ENCODE results near the gene MYADML2. TPM values are rescaled to one million over a fixed set of nuclear protein-coding genes. Genes with fewer than 3 reads are reported as not detected.

Gene MYADML2, protein sequence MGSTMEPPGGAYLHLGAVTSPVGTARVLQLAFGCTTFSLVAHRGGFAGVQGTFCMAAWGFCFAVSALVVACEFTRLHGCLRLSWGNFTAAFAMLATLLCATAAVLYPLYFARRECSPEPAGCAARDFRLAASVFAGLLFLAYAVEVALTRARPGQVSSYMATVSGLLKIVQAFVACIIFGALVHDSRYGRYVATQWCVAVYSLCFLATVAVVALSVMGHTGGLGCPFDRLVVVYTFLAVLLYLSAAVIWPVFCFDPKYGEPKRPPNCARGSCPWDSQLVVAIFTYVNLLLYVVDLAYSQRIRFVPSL
- polyA plus RNA-seq (2013), result 0.03 TPM

GRCh38 chr17:81947189-81947588, at the start of gene MYADML2:
TSS of gene MYADML2 (minus strand) at chr17:81947233. CDS start at chr17:81941741, 5,492 bp downstream.
- Histone ChIP-seq H3K4me3 (ENCODE audit: control insufficient read depth in 1 of 7, extremely low read depth in 1 of 7, insufficient read depth in 4 of 7, low read depth in 2 of 7, low read length in 6 of 7) (no peak within 1 kb of the TSS), H3K27me3 (replicated peaks in 2 of 5; ENCODE audit: control insufficient read depth in 4 of 5, insufficient read depth in 5 of 5, low read length in 4 of 5) (peaks cover 0 to 4% (median 0%) of the 10 kb centered on the region in 5 experiments), H3K4me1 (ENCODE audit: control extremely low read depth in 1 of 4, control insufficient read depth in 4 of 4, insufficient read depth in 4 of 4, low read length in 3 of 4) (peaks cover 0 to 5% (median 0%) of the 10 kb centered on the region in 4 experiments), H3K27ac (ENCODE audit: insufficient read depth in 1 of 2, low read depth in 1 of 2, low read length in 2 of 2, poor library complexity in 1 of 2, severe bottlenecking in 2 of 2) (no peak within 1 kb of the TSS), H3K9me3 (ENCODE audit: control extremely low read depth in 1 of 5, control insufficient read depth in 4 of 5, insufficient read depth in 2 of 5, low read depth in 1 of 5, low read length in 4 of 5) (no peaks in the 10 kb centered on the region), H3K36me3 (ENCODE audit: control insufficient read depth in 4 of 4, insufficient read depth in 4 of 4, low read length in 3 of 4) (no peaks in the 10 kb centered on the region)
- DNase-seq, result no peak
- CTCF ChIA-PET, result interaction anchor here (1.0 kb wide), 1 partner anchor 74 kb away, joined by 4 read pairs; no protein-coding TSS in a partner anchor
- POLR2A ChIA-PET, result no interaction called here
- 97% methylated on average over 5 of the region's 13 CpGs for WGBS (ENCODE audit: insufficient coverage)

- Histone ChIP-seq H3K4me3 (ENCODE audit: control insufficient read depth in 1 of 7, extremely low read depth in 1 of 7, insufficient read depth in 4 of 7, low read depth in 2 of 7, low read length in 6 of 7) (no peak overlapping the region), H3K9me3 (ENCODE audit: control extremely low read depth in 1 of 5, control insufficient read depth in 4 of 5, insufficient read depth in 2 of 5, low read depth in 1 of 5, low read length in 4 of 5) (no peaks in the 10 kb centered on the region), H3K4me1 (ENCODE audit: control extremely low read depth in 1 of 4, control insufficient read depth in 4 of 4, insufficient read depth in 4 of 4, low read length in 3 of 4) (peaks cover 0 to 2% (median 0%) of the 10 kb centered on the region in 4 experiments), H3K27ac (ENCODE audit: insufficient read depth in 1 of 2, low read depth in 1 of 2, low read length in 2 of 2, poor library complexity in 1 of 2, severe bottlenecking in 2 of 2) (no peak overlapping the region), H3K36me3 (ENCODE audit: control insufficient read depth in 4 of 4, insufficient read depth in 4 of 4, low read length in 3 of 4) (peaks cover 0 to 14% (median 3%) of the 10 kb centered on the region in 4 experiments), H3K27me3 (replicated peaks in 2 of 5; ENCODE audit: control insufficient read depth in 4 of 5, insufficient read depth in 5 of 5, low read length in 4 of 5) (no peaks in the 10 kb centered on the region)
- ChIA-PET CTCF (interaction anchor here (0.9 to 2.0 kb wide), 3 partner anchors 37 to 41 kb away, joined by 3 to 7 read pairs (median 6); partner anchors contain the start of gene DCXR), POLR2A (no interaction called here)
- WGBS (ENCODE audit: insufficient coverage), result 95% methylated on average over 25 of the region's 28 CpGs
- DNase-seq, result no peak
Observed at GRCh38 chr17:81996232-81996756, 49.3 kb upstream of the MYADML2 start.

DNA sequence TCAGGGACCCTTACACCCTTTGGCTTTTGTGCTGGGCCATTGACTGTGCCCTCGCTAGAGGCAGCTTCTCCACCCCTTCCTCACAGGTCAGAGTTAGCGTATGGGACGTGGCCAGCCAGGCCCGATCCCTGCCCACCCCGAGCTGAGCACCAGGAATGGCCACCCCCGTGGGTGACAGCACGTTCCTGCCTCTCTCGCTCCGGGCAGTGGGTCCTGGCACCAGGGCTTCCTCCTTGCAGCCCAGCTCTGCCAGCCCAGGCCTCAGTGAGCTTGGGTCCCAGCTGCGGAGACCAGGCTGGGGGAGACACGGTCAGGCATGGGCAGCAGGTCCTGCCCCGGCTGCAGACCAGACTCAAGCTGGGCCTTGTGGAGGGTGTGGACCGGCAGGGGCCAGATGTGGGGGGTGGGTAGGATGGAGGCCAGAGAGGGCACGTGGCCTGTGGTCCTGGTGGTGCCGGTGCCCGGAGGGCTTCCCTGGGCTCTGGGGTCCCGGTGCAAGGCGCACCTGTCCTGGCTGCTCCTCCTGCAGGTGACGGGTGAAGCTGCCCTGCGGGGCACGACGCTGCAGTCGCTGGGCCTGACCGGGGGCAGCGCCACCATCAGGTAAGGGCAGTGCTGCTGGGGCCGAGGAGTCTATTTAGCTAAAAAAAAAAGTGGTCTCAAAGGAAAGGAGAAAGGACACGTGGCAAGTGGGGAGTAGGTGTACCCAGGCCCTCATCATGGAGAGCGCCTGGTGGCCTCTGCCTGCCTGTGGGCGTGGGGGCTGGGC, 48.6 kb upstream of the MYADML2 start:
- H3K9me3 ChIP-seq (ENCODE audit: control extremely low read depth in 1 of 5, control insufficient read depth in 4 of 5, insufficient read depth in 2 of 5, low read depth in 1 of 5, low read length in 4 of 5), result peaks cover 0 to 4% (median 0%) of the 10 kb centered on the region in 5 experiments
- CTCF ChIA-PET, result interaction anchor here (0.9 to 2.0 kb wide), 3 partner anchors 36 to 41 kb away, joined by 3 to 7 read pairs (median 6); no protein-coding TSS in a partner anchor
- POLR2A ChIA-PET, result no interaction called here
- H3K27ac ChIP-seq (ENCODE audit: insufficient read depth in 1 of 2, low read depth in 1 of 2, low read length in 2 of 2, poor library complexity in 1 of 2, severe bottlenecking in 2 of 2), result no peak overlapping the region
- no peaks in the 10 kb centered on the region for H3K27me3 ChIP-seq (replicated peaks in 2 of 5; ENCODE audit: control insufficient read depth in 4 of 5, insufficient read depth in 5 of 5, low read length in 4 of 5)
- peaks cover 0 to 17% (median 3%) of the 10 kb centered on the region in 4 experiments for H3K36me3 ChIP-seq (ENCODE audit: control insufficient read depth in 4 of 4, insufficient read depth in 4 of 4, low read length in 3 of 4)
- peaks cover 0 to 2% (median 0%) of the 10 kb centered on the region in 4 experiments for H3K4me1 ChIP-seq (ENCODE audit: control extremely low read depth in 1 of 4, control insufficient read depth in 4 of 4, insufficient read depth in 4 of 4, low read length in 3 of 4)
- no peak overlapping the region for H3K4me3 ChIP-seq (ENCODE audit: control insufficient read depth in 1 of 7, extremely low read depth in 1 of 7, insufficient read depth in 4 of 7, low read depth in 2 of 7, low read length in 6 of 7)
- 96% methylated on average over 26 of the region's 29 CpGs for WGBS (ENCODE audit: insufficient coverage)
- no peak for DNase-seq

- WGBS (ENCODE audit: insufficient coverage), result 98% methylated on average over 24 of the region's 39 CpGs
- H3K4me3 ChIP-seq (ENCODE audit: control insufficient read depth in 1 of 7, extremely low read depth in 1 of 7, insufficient read depth in 4 of 7, low read depth in 2 of 7, low read length in 6 of 7), result no peak overlapping the region
- peaks cover 0 to 4% (median 0%) of the 10 kb centered on the region in 5 experiments for H3K9me3 ChIP-seq (ENCODE audit: control extremely low read depth in 1 of 5, control insufficient read depth in 4 of 5, insufficient read depth in 2 of 5, low read depth in 1 of 5, low read length in 4 of 5)
- H3K4me1 ChIP-seq (ENCODE audit: control extremely low read depth in 1 of 4, control insufficient read depth in 4 of 4, insufficient read depth in 4 of 4, low read length in 3 of 4), result peaks cover 0 to 2% (median 0%) of the 10 kb centered on the region in 4 experiments
- ChIA-PET CTCF (interaction anchor here (0.9 to 1.9 kb wide), 2 partner anchors 35 to 40 kb away, joined by 3 to 6 read pairs; no protein-coding TSS in a partner anchor), POLR2A (no interaction called here)
- H3K27me3 ChIP-seq (replicated peaks in 2 of 5; ENCODE audit: control insufficient read depth in 4 of 5, insufficient read depth in 5 of 5, low read length in 4 of 5), result no peaks in the 10 kb centered on the region
- no peak for DNase-seq
- no peak overlapping the region for H3K27ac ChIP-seq (ENCODE audit: insufficient read depth in 1 of 2, low read depth in 1 of 2, low read length in 2 of 2, poor library complexity in 1 of 2, severe bottlenecking in 2 of 2)
- peaks cover 0 to 25% (median 4%) of the 10 kb centered on the region in 4 experiments for H3K36me3 ChIP-seq (ENCODE audit: control insufficient read depth in 4 of 4, insufficient read depth in 4 of 4, low read length in 3 of 4)
Observed at GRCh38 chr17:81994593-81995462, 47.8 kb upstream of the MYADML2 start.

DNA sequence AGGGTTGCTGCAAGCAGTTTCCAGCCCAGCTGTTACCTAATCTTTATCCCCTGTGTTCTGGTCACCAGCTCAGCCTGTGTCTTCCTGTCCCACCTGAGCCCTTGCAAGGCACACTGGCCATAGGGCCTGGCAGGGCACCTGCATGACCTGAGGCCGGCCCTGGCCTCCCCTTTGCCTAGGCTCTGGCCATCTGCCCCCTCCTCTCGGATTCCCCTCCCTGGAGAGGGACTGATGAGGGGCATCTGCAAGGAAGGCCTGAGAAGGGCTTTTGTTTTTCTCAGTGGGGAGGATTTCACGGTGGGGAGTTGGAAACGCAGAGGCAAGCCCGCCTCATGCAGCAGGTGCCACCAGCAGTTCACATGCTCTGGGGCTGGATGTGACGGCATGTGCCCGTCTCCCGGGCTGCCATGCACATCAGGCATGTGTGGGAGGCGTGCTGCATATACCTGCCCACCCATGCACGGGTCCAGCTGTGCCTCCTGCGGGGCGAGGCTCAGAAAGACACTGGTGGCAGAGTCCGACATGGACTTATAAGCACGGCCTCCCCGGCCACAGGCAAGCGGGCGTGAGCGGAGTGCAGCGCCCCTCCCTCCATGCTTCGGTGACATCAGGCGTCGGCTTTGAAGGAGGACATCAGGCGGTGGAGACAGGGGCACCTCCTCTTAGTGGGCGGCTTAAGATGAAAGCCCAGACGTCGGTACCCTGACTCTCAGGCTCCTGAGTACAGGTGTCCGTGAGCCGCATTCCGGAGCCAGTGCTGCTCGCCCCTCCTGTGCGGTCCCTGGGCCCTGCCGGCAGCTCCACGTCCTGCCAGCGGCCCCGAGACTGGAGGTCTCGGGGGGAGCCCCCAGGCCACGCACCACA, 46.9 kb upstream of the MYADML2 start:
- ChIA-PET CTCF (no interaction called here), POLR2A (no interaction called here)
- peaks cover 0 to 2% (median 0%) of the 10 kb centered on the region in 4 experiments for H3K4me1 ChIP-seq (ENCODE audit: control extremely low read depth in 1 of 4, control insufficient read depth in 4 of 4, insufficient read depth in 4 of 4, low read length in 3 of 4)
- H3K9me3 ChIP-seq (ENCODE audit: control extremely low read depth in 1 of 5, control insufficient read depth in 4 of 5, insufficient read depth in 2 of 5, low read depth in 1 of 5, low read length in 4 of 5), result peaks cover 0 to 4% (median 0%) of the 10 kb centered on the region in 5 experiments
- no peak overlapping the region for H3K4me3 ChIP-seq (ENCODE audit: control insufficient read depth in 1 of 7, extremely low read depth in 1 of 7, insufficient read depth in 4 of 7, low read depth in 2 of 7, low read length in 6 of 7)
- 98% methylated on average over 35 of the region's 37 CpGs for WGBS (ENCODE audit: insufficient coverage)
- H3K27me3 ChIP-seq (replicated peaks in 2 of 5; ENCODE audit: control insufficient read depth in 4 of 5, insufficient read depth in 5 of 5, low read length in 4 of 5), result no peaks in the 10 kb centered on the region
- no peak overlapping the region for H3K27ac ChIP-seq (ENCODE audit: insufficient read depth in 1 of 2, low read depth in 1 of 2, low read length in 2 of 2, poor library complexity in 1 of 2, severe bottlenecking in 2 of 2)
- no peak for DNase-seq
- H3K36me3 ChIP-seq (ENCODE audit: control insufficient read depth in 4 of 4, insufficient read depth in 4 of 4, low read length in 3 of 4), result peaks cover 0 to 25% (median 5%) of the 10 kb centered on the region in 4 experiments

Data from common myeloid progenitor, CD34-positive (primary cell).